Neural progenitor cell (in vitro differentiated cells): ENCODE data around the gene KRTAP2-3. TPM values are rescaled to one million over a fixed set of nuclear protein-coding genes. Genes with fewer than 3 reads are reported as not detected.
"Not testable (repeated sequence)": the region's sequence is repeated elsewhere in the genome, so short reads cannot be mapped to it uniquely, and the experiment has no call there.

Source experiments
- DNase-seq: peaks from one replicate; pipeline ENCODE4 v3.0.0-alpha.2; 2016; ENCODE audit warnings: low spot score
- H2AFZ ChIP-seq: fragments of 200-600 bp; sonication (generic); replicated peaks from 2 replicates; pipeline ENCODE4 v1.6.1; 2016; ENCODE audit warnings: antibody characterized with exemption
- H3F3A ChIP-seq: fragments of 200-600 bp; sonication (generic); 2 replicates; pipeline ENCODE4 v1.6.1; 2016; ENCODE audit warnings: antibody characterized with exemption, low read depth
- H3K27ac ChIP-seq: fragments of 200-600 bp; sonication (generic); 2 replicates; pipeline ENCODE4 v1.5.1; 2016; ENCODE audit warnings: mild to moderate bottlenecking
- H3K27me3 ChIP-seq: fragments of 200-600 bp; sonication (generic); 2 replicates; pipeline ENCODE4 v1.6.1; 2016; ENCODE audit warnings: mild to moderate bottlenecking, moderate library complexity
- H3K36me3 ChIP-seq: fragments of 200-600 bp; sonication (generic); 2 replicates; pipeline ENCODE4 v1.5.1; 2016
- H3K4me1 ChIP-seq: fragments of 200-600 bp; sonication (generic); 2 replicates; pipeline ENCODE4 v1.6.1; 2016; ENCODE audit warnings: mixed run types
- H3K4me2 ChIP-seq: fragments of 200-600 bp; sonication (generic); 2 replicates; pipeline ENCODE4 v1.6.1; 2016
- H3K4me3 ChIP-seq: fragments of 200-600 bp; sonication (generic); 2 replicates; pipeline ENCODE4 v1.5.1; 2016
- H3K79me2 ChIP-seq: fragments of 200-600 bp; sonication (generic); 2 replicates; pipeline ENCODE4 v1.6.1; 2016; ENCODE audit warnings: low read depth
- H3K9ac ChIP-seq: fragments of 200-600 bp; sonication (generic); 2 replicates; pipeline ENCODE4 v1.6.1; 2016
- H3K9me3 ChIP-seq: fragments of 200-600 bp; sonication (generic); 2 replicates; pipeline ENCODE4 v1.5.1; 2016; ENCODE audit warnings: low read depth
- H4K20me1 ChIP-seq: fragments of 200-600 bp; sonication (generic); 2 replicates; pipeline ENCODE4 v1.6.1; 2016; ENCODE audit warnings: low read depth
- H3K27ac Mint-ChIP-seq: 3 replicates; pipeline ENCODE4 v1.8.0; 2021; ENCODE audit warnings: mixed read lengths
- H3K27me3 Mint-ChIP-seq: 2 replicates; pipeline ENCODE4 v1.8.0; 2022; ENCODE audit warnings: low read depth, mild to moderate bottlenecking, inconsistent platforms, moderate library complexity, mixed read lengths; ENCODE audit not compliant: insufficient read depth
- H3K36me3 Mint-ChIP-seq: 3 replicates; pipeline ENCODE4 v1.8.0; 2021; ENCODE audit warnings: mixed read lengths
- H3K4me1 Mint-ChIP-seq: 3 replicates; pipeline ENCODE4 v1.8.0; 2021; ENCODE audit warnings: mixed read lengths
- H3K4me3 Mint-ChIP-seq: 3 replicates; pipeline ENCODE4 v1.8.0; 2021; ENCODE audit warnings: mild to moderate bottlenecking, moderate library complexity, mixed read lengths
- H3K9me3 Mint-ChIP-seq: 3 replicates; pipeline ENCODE4 v1.8.0; 2020; ENCODE audit warnings: mixed read lengths
- CTCF ChIP-seq: fragments of 200-600 bp; sonication (generic); IDR thresholded peaks from 2 replicates; pipeline ENCODE4 v1.5.1; 2017; ENCODE audit warnings: antibody characterized with exemption, mild to moderate bottlenecking
- EZH2 ChIP-seq: fragments of 200-600 bp; sonication (generic); IDR thresholded peaks from 2 replicates; pipeline ENCODE4 v1.6.1; 2017; ENCODE audit warnings: antibody characterized with exemption, mild to moderate bottlenecking, moderate library complexity
- EZH2phosphoT487 ChIP-seq: fragments of 200-600 bp; sonication (generic); IDR thresholded peaks from 2 replicates; pipeline ENCODE4 v1.6.1; 2017; ENCODE audit warnings: antibody characterized with exemption
- total RNA-seq: library from RNA; depleted of rRNA; stranded (reverse); fragments of >200 nt; gene quantifications from 2 replicates; pipeline ENCODE4 v1.2.3, GENCODE V29; 2015; ENCODE audit warnings: low replicate concordance

Gene KRTAP2-3
- not detected in 2 replicates for total RNA-seq

- H3K27me3 Mint-ChIP-seq, result peaks cover 3% of the 10 kb centered on the region
- Histone ChIP-seq H3K4me3 (no peak within 1 kb of the TSS), H3K4me1 (no peaks in the 10 kb centered on the region), H3F3A (no peaks in the 10 kb centered on the region), H3K79me2 (no peaks in the 10 kb centered on the region), H3K9me3 (no peaks in the 10 kb centered on the region), H4K20me1 (no peaks in the 10 kb centered on the region), H3K27ac (no peak within 1 kb of the TSS), H3K4me2 (no peak within 1 kb of the TSS), H3K27me3 (no peaks in the 10 kb centered on the region), H3K9ac (no peak within 1 kb of the TSS), H2AFZ (no peak within 1 kb of the TSS), H3K36me3 (no peaks in the 10 kb centered on the region)
- no peak for TF ChIP-seq EZH2phosphoT487
- no peaks in the 10 kb centered on the region for H3K36me3 Mint-ChIP-seq
- peaks cover 10% of the 10 kb centered on the region for H3K4me1 Mint-ChIP-seq
- no peaks in the 10 kb centered on the region for H3K9me3 Mint-ChIP-seq
- H3K27ac Mint-ChIP-seq, result peak within 1 kb of the TSS; percentile 76
- no peak within 1 kb of the TSS for H3K4me3 Mint-ChIP-seq
- DNase-seq, result no peak
These were observed at the start of gene KRTAP2-3 for GRCh38 chr17:41060052-41060604. KRTAP2-3 (minus strand) TSS chr17:41060114; CDS start chr17:41060050, 64 bp downstream.

- H3K27ac ChIP-seq, H4K20me1 ChIP-seq, H3K27me3 ChIP-seq, H3K27me3 Mint-ChIP-seq, H3K36me3 Mint-ChIP-seq, H3K4me1 ChIP-seq, DNase-seq, H3K4me2 ChIP-seq, H3K4me3 ChIP-seq, H3K27ac Mint-ChIP-seq, H3K4me3 Mint-ChIP-seq, H3K79me2 ChIP-seq, H3K4me1 Mint-ChIP-seq, H2AFZ ChIP-seq, H3F3A ChIP-seq, H3K9ac ChIP-seq: not testable (repeated sequence)
- peaks cover 12% of the 10 kb centered on the region for H3K9me3 Mint-ChIP-seq
- Histone ChIP-seq H3K36me3 (peaks cover 12% of the 10 kb centered on the region), H3K9me3 (peaks cover 23% of the 10 kb centered on the region)
These were observed 48.9 kb upstream of the KRTAP2-3 start for GRCh38 chr17:41108728-41109386.

GRCh38 chr17:41107941-41108450, 48.1 kb upstream of the KRTAP2-3 start:
- H3K27me3 ChIP-seq, result no peaks in the 10 kb centered on the region
- H2AFZ ChIP-seq, result no peak overlapping the region
- H3F3A ChIP-seq, result no peaks in the 10 kb centered on the region
- H3K4me1 Mint-ChIP-seq, result no peaks in the 10 kb centered on the region
- H3K4me1 ChIP-seq, result no peaks in the 10 kb centered on the region
- H3K79me2 ChIP-seq, result no peaks in the 10 kb centered on the region
- H3K9me3 ChIP-seq, result peaks cover 19% of the 10 kb centered on the region
- no peak overlapping the region for H3K4me2 ChIP-seq
- H3K27ac Mint-ChIP-seq, result no peak overlapping the region
- no peaks in the 10 kb centered on the region for H3K27me3 Mint-ChIP-seq
- no peak overlapping the region for H3K9ac ChIP-seq
- no peak overlapping the region for H3K4me3 ChIP-seq
- TF ChIP-seq CTCF, result no peak
- TF ChIP-seq EZH2, result no peak
- TF ChIP-seq EZH2phosphoT487, result no peak
- peaks cover 10% of the 10 kb centered on the region for H3K9me3 Mint-ChIP-seq
- peaks cover 11% of the 10 kb centered on the region for H3K36me3 ChIP-seq
- no peak overlapping the region for H3K27ac ChIP-seq
- no peaks in the 10 kb centered on the region for H4K20me1 ChIP-seq
- no peak for DNase-seq
- H3K4me3 Mint-ChIP-seq, result no peak overlapping the region
- H3K36me3 Mint-ChIP-seq, result no peaks in the 10 kb centered on the region

- not testable (repeated sequence) for H3K9me3 Mint-ChIP-seq, H4K20me1 ChIP-seq, DNase-seq, H3K79me2 ChIP-seq, H3K4me3 Mint-ChIP-seq, H3K4me1 Mint-ChIP-seq, H3K27me3 ChIP-seq, H2AFZ ChIP-seq, H3F3A ChIP-seq, H3K36me3 ChIP-seq, H3K27me3 Mint-ChIP-seq, H3K36me3 Mint-ChIP-seq, H3K9me3 ChIP-seq, H3K27ac Mint-ChIP-seq, H3K9ac ChIP-seq, H3K4me1 ChIP-seq, H3K4me3 ChIP-seq, H3K27ac ChIP-seq, H3K4me2 ChIP-seq
These were observed 45.4 kb upstream of the KRTAP2-3 start, which contains the start of gene KRTAP4-9 for GRCh38 chr17:41105347-41105746. KRTAP4-9 (plus strand) TSS chr17:41105389; CDS start chr17:41105389, 0 bp downstream.

- H3K4me1 Mint-ChIP-seq, H3K4me1 ChIP-seq, H3K4me3 Mint-ChIP-seq, H3K27me3 ChIP-seq, H4K20me1 ChIP-seq, H3K4me3 ChIP-seq, H3K4me2 ChIP-seq, H3K27me3 Mint-ChIP-seq, H2AFZ ChIP-seq, H3K9me3 Mint-ChIP-seq, DNase-seq, H3K79me2 ChIP-seq, H3K36me3 Mint-ChIP-seq, H3K36me3 ChIP-seq, H3K27ac ChIP-seq, H3F3A ChIP-seq, H3K27ac Mint-ChIP-seq, H3K9ac ChIP-seq, H3K9me3 ChIP-seq: not testable (repeated sequence)
These were observed 44.6 kb upstream of the KRTAP2-3 start for GRCh38 chr17:41104386-41105038.
